ENCODE data around the gene AGBL4.

- no peak for TF ChIP-seq EP300 (IDR thresholded peaks at IDR 0.05)
- no peak for TF ChIP-seq CTCF (IDR thresholded peaks at IDR 0.05)
Observed at GRCh38 chr1:49016030-49016977, 1007.5 kb downstream of the AGBL4 start.
